Tibial artery (tissue), 4 donors: ENCODE data around the gene TAS2R42.

Experiments used
- DNase-seq, 2 donors: peaks; one replicate each; pipeline ENCODE4 v3.0.0-alpha.2; 2019
- H3K27ac ChIP-seq, 2 donors: fragments of 200-600 bp; sonication (generic) in 1 of 2; 1 replicate in 1 of 2; 2 replicates in 1 of 2; pipeline ENCODE4 v1.5.1; 2018 to 2019; ENCODE audit warnings: mild to moderate bottlenecking in 1 of 2
- H3K27me3 ChIP-seq, 2 donors: fragments of 200-600 bp; sonication (generic) in 1 of 2; one replicate each; pipeline versions ENCODE4 v1.5.1 to v1.6.0; 2016 to 2019
- H3K36me3 ChIP-seq, 3 donors: fragments of 200-600 bp; sonication (generic) in 2 of 3; one replicate each; pipeline ENCODE4 v1.5.1; 2016 to 2019; ENCODE audit warnings: mild to moderate bottlenecking in 2 of 3
- H3K4me1 ChIP-seq, 4 donors: fragments of 200-600 bp; sonication (generic) in 2 of 4; 1 replicate in 3 of 4; 2 replicates in 1 of 4; pipeline ENCODE4 v1.5.1; 2016 to 2019
- H3K4me3 ChIP-seq, 2 donors: fragments of 200-600 bp; sonication (generic) in 1 of 2; 1 replicate in 1 of 2; 2 replicates in 1 of 2; pipeline ENCODE4 v1.5.1; 2018 to 2019; ENCODE audit warnings: mild to moderate bottlenecking in 2 of 2
- H3K9me3 ChIP-seq, 3 donors: fragments of 200-600 bp; sonication (generic) in 1 of 3; one replicate each; pipeline ENCODE4 v1.5.1; 2016 to 2019
- CTCF ChIP-seq, 2 experiments: fragments of 200-600 bp in 1 of 2; fragments of 450-650 bp in 1 of 2; IDR thresholded peaks; one replicate each; pipeline ENCODE4 v1.5.1; 2017 to 2019; ENCODE audit warnings: antibody characterized with exemption in 2 of 2, mild to moderate bottlenecking in 1 of 2, moderate library complexity in 1 of 2
- intact Hi-C: fragments of 100-400 bp; cut with DNase I; formaldehyde crosslinking; loops from one replicate; pipeline ENCODE4 v1.15.0; 2023; ENCODE audit warnings: low total_unique reads

The TAS2R42 gene

GRCh38 chr12:11171969-11172675, 14.6 kb downstream of the TAS2R42 start:
- H3K9me3 ChIP-seq = no peaks in the 10 kb centered on the region
- H3K4me3 ChIP-seq = peak overlapping the region; percentile 94 to 98
- H3K27ac ChIP-seq = peak overlapping the region; percentile 97 to 99
- H3K27me3 ChIP-seq = no peaks in the 10 kb centered on the region
- no peaks in the 10 kb centered on the region for H3K36me3 ChIP-seq
- no peak for DNase-seq
- intact Hi-C loops = loop anchor here (5.0 kb wide), 1 partner anchor 1095 kb away; the partner anchor contains the start of gene LRP6
- TF ChIP-seq CTCF (IDR thresholded peaks at IDR 0.05) = no peak
- H3K4me1 ChIP-seq = peaks cover 0 to 40% (median 22%) of the 10 kb centered on the region in 4 donors

GRCh38 chr12:11171145-11171968, 15.4 kb downstream of the TAS2R42 start, which contains the start of gene SMIM10L1:
TSS of gene SMIM10L1 (plus strand) at chr12:11171194. CDS start at chr12:11171357, 163 bp downstream.
- intact Hi-C loops = loop anchor here (5.0 kb wide), 1 partner anchor 1096 kb away; the partner anchor contains the start of gene LRP6
- H3K36me3 ChIP-seq = no peaks in the 10 kb centered on the region
- peak; percentile 91 to 96 for DNase-seq
- H3K4me3 ChIP-seq = peak within 1 kb of the TSS; percentile 94 to 98
- peaks cover 0 to 40% (median 22%) of the 10 kb centered on the region in 4 donors for H3K4me1 ChIP-seq
- peak within 1 kb of the TSS; percentile 97 to 99 for H3K27ac ChIP-seq
- no peak for TF ChIP-seq CTCF (IDR thresholded peaks at IDR 0.05)
- H3K9me3 ChIP-seq = no peaks in the 10 kb centered on the region
- H3K27me3 ChIP-seq = no peaks in the 10 kb centered on the region

- intact Hi-C loops = loop anchor here (5.0 kb wide), 1 partner anchor 1097 kb away; the partner anchor contains the start of gene LRP6
- TF ChIP-seq CTCF (IDR thresholded peaks at IDR 0.05) = no peak
- peak overlapping the region; percentile 97 to 99 for H3K27ac ChIP-seq
- peaks cover 0 to 40% (median 22%) of the 10 kb centered on the region in 4 donors for H3K4me1 ChIP-seq
- H3K4me3 ChIP-seq = peak overlapping the region; percentile 94 to 98
- H3K36me3 ChIP-seq = peaks cover 0 to 5% (median 0%) of the 10 kb centered on the region in 3 donors
- H3K27me3 ChIP-seq = no peaks in the 10 kb centered on the region
- no peak for DNase-seq
- H3K9me3 ChIP-seq = no peaks in the 10 kb centered on the region
Measured at GRCh38 chr12:11170810-11171144, 16.0 kb downstream of the TAS2R42 start.

GRCh38 chr12:11166300-11166699, 20.4 kb downstream of the TAS2R42 start:
- no peaks in the 10 kb centered on the region for H3K9me3 ChIP-seq
- TF ChIP-seq CTCF (IDR thresholded peaks at IDR 0.05) = no peak
- DNase-seq = no peak

GRCh38 chr12:11164384-11164783, 22.4 kb downstream of the TAS2R42 start:
- TF ChIP-seq CTCF (IDR thresholded peaks at IDR 0.05) = no peak
- intact Hi-C loops = no loop called here
- Histone ChIP-seq H3K27me3 (no peaks in the 10 kb centered on the region), H3K4me3 (no peak overlapping the region), H3K9me3 (no peaks in the 10 kb centered on the region), H3K4me1 (peaks cover 0 to 12% (median 2%) of the 10 kb centered on the region in 4 donors), H3K27ac (no peak overlapping the region), H3K36me3 (peaks cover 0 to 17% (median 0%) of the 10 kb centered on the region in 3 donors)
- DNase-seq = no peak

More at GRCh38 chr12:11166300-11166699, 20.4 kb downstream of the TAS2R42 start:
- intact Hi-C loops = no loop called here
- no peak overlapping the region for H3K4me3 ChIP-seq
- no peaks in the 10 kb centered on the region for H3K27me3 ChIP-seq
- H3K27ac ChIP-seq = no peak overlapping the region
- peaks cover 0 to 23% (median 12%) of the 10 kb centered on the region in 4 donors for H3K4me1 ChIP-seq
- peaks cover 0 to 17% (median 0%) of the 10 kb centered on the region in 3 donors for H3K36me3 ChIP-seq
